ENCODE results near the gene SPG7.

Gene SPG7

GRCh38 chr16:89478576-89479221, 29.5 kb upstream of the SPG7 start:
- Histone ChIP-seq H3K27me3 (ENCODE audit: insufficient read depth, insufficient read length) (no peaks in the 10 kb centered on the region), H3K4me1 (ENCODE audit: insufficient read depth, insufficient read length) (peaks cover 16% of the 10 kb centered on the region), H3K4me3 (ENCODE audit: insufficient read length, low read depth) (no peak overlapping the region), H3K36me3 (ENCODE audit: insufficient read depth, insufficient read length, low read length) (peaks cover 16% of the 10 kb centered on the region), H3K9me3 (ENCODE audit: insufficient read depth, low read length) (no peaks in the 10 kb centered on the region), H3K9ac (ENCODE audit: insufficient read length, low read depth) (no peak overlapping the region)
- no peak for DNase-seq (ENCODE audit: low read depth, low spot score)
- TF ChIP-seq ZNF274 (IDR thresholded peaks at IDR 0.05; ENCODE audit: low read depth, low read length), result no peak
- TF ChIP-seq SUZ12 (IDR thresholded peaks at IDR 0.05; ENCODE audit: extremely low read depth, insufficient read depth, insufficient read length), result no peak
- no peak for TF ChIP-seq YY1 (IDR thresholded peaks at IDR 0.05; ENCODE audit: insufficient read depth, insufficient read length)

DNA sequence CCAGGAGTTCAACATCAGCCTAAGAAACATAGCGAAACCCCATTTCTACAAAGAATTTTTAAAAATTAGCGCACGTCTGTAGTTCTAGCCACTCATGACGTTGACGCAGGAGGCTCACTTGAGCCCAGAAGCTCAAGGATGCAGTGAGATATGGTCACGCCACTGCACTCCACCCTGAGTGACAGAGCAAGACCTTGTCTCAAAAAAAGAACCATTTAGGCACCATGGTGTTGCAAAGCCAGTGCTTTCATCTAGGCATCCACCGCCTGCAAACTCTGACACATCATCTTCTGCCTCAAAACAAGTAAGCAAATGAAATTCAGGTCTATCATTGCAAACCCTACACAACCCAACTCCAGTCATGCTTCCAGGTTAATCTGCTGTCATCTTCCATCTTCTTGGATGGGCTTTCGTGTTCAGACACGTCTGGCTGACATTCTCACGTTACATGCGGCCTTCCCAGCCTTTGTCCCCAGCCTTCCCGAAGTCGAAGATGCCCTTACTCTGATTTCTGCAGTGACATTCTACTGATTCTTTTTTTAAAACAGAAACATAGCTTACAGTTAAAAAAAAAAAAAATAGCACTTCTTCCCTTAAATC, 26.7 kb upstream of the SPG7 start:
- Histone ChIP-seq H3K4me1 (ENCODE audit: insufficient read depth, insufficient read length) (peaks cover 21% of the 10 kb centered on the region), H3K27me3 (ENCODE audit: insufficient read depth, insufficient read length) (no peaks in the 10 kb centered on the region), H3K9ac (ENCODE audit: insufficient read length, low read depth) (no peak overlapping the region), H3K9me3 (ENCODE audit: insufficient read depth, low read length) (no peaks in the 10 kb centered on the region), H3K36me3 (ENCODE audit: insufficient read depth, insufficient read length, low read length) (peaks cover 19% of the 10 kb centered on the region), H3K4me3 (ENCODE audit: insufficient read length, low read depth) (no peak overlapping the region)
- DNase-seq (ENCODE audit: low read depth, low spot score), result no peak
- no peak for TF ChIP-seq SUZ12 (IDR thresholded peaks at IDR 0.05; ENCODE audit: extremely low read depth, insufficient read depth, insufficient read length)
- no peak for TF ChIP-seq YY1 (IDR thresholded peaks at IDR 0.05; ENCODE audit: insufficient read depth, insufficient read length)
- TF ChIP-seq ZNF274 (IDR thresholded peaks at IDR 0.05; ENCODE audit: low read depth, low read length), result no peak

DNA sequence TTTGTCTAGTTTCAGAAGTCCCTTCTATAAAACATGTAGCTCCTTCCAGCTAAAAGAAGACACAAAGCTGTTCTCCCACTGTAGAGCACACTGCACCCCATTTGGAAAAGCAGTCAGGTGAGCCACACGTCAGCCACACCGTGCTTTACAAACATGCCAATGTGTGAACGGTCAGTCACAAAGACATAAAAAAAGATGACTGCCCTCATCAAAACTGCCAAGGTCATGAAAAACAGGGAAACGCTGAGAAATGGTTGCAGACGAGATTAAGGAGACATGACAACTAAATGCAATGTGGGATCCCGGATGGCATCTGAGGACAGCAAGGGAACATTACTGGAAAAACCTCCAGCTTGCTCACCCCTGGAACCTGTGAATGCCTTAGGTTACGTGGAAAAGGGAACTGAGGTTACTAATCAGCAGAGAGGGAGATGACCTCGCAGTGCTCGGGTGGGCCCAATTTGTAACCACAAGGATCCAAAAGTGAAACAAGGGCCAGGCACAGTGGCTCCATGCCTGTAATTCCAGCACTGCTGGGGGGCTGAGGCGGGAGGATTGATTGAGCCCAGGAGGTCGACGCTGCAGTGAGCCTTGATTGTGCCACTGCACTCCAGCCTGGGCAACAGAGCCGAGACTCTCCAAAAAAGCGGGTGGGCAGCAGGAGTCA, 25.9 kb upstream of the SPG7 start:
- TF ChIP-seq YY1 (IDR thresholded peaks at IDR 0.05; ENCODE audit: insufficient read depth, insufficient read length) (no peak), ZNF274 (IDR thresholded peaks at IDR 0.05; ENCODE audit: low read depth, low read length) (no peak), SUZ12 (IDR thresholded peaks at IDR 0.05; ENCODE audit: extremely low read depth, insufficient read depth, insufficient read length) (no peak)
- DNase-seq (ENCODE audit: low read depth, low spot score), result no peak
- no peak overlapping the region for H3K4me3 ChIP-seq (ENCODE audit: insufficient read length, low read depth)
- H3K27me3 ChIP-seq (ENCODE audit: insufficient read depth, insufficient read length), result no peaks in the 10 kb centered on the region
- H3K9ac ChIP-seq (ENCODE audit: insufficient read length, low read depth), result no peak overlapping the region
- H3K36me3 ChIP-seq (ENCODE audit: insufficient read depth, insufficient read length, low read length), result peaks cover 21% of the 10 kb centered on the region
- H3K4me1 ChIP-seq (ENCODE audit: insufficient read depth, insufficient read length), result peaks cover 24% of the 10 kb centered on the region
- H3K9me3 ChIP-seq (ENCODE audit: insufficient read depth, low read length), result no peaks in the 10 kb centered on the region

GRCh38 chr16:89482817-89483205, 25.4 kb upstream of the SPG7 start:
- no peak for DNase-seq (ENCODE audit: low read depth, low spot score)
- TF ChIP-seq YY1 (IDR thresholded peaks at IDR 0.05; ENCODE audit: insufficient read depth, insufficient read length) (no peak), ZNF274 (IDR thresholded peaks at IDR 0.05; ENCODE audit: low read depth, low read length) (no peak), SUZ12 (IDR thresholded peaks at IDR 0.05; ENCODE audit: extremely low read depth, insufficient read depth, insufficient read length) (no peak)
- H3K36me3 ChIP-seq (ENCODE audit: insufficient read depth, insufficient read length, low read length), result peaks cover 23% of the 10 kb centered on the region
- H3K4me3 ChIP-seq (ENCODE audit: insufficient read length, low read depth), result no peak overlapping the region
- no peaks in the 10 kb centered on the region for H3K27me3 ChIP-seq (ENCODE audit: insufficient read depth, insufficient read length)
- H3K4me1 ChIP-seq (ENCODE audit: insufficient read depth, insufficient read length), result peaks cover 24% of the 10 kb centered on the region
- no peak overlapping the region for H3K9ac ChIP-seq (ENCODE audit: insufficient read length, low read depth)
- H3K9me3 ChIP-seq (ENCODE audit: insufficient read depth, low read length), result no peaks in the 10 kb centered on the region

GRCh38 chr16:89484041-89484501, 24.1 kb upstream of the SPG7 start:
- Histone ChIP-seq H3K4me3 (ENCODE audit: insufficient read length, low read depth) (no peak overlapping the region), H3K36me3 (ENCODE audit: insufficient read depth, insufficient read length, low read length) (peaks cover 27% of the 10 kb centered on the region), H3K9ac (ENCODE audit: insufficient read length, low read depth) (no peak overlapping the region), H3K9me3 (ENCODE audit: insufficient read depth, low read length) (no peaks in the 10 kb centered on the region), H3K27me3 (ENCODE audit: insufficient read depth, insufficient read length) (no peaks in the 10 kb centered on the region), H3K4me1 (ENCODE audit: insufficient read depth, insufficient read length) (peaks cover 18% of the 10 kb centered on the region)
- no peak for DNase-seq (ENCODE audit: low read depth, low spot score)
- no peak for TF ChIP-seq ZNF274 (IDR thresholded peaks at IDR 0.05; ENCODE audit: low read depth, low read length)
- TF ChIP-seq YY1 (IDR thresholded peaks at IDR 0.05; ENCODE audit: insufficient read depth, insufficient read length), result no peak
- no peak for TF ChIP-seq SUZ12 (IDR thresholded peaks at IDR 0.05; ENCODE audit: extremely low read depth, insufficient read depth, insufficient read length)

- no peak overlapping the region for H3K4me3 ChIP-seq (ENCODE audit: insufficient read length, low read depth)
- H3K4me1 ChIP-seq (ENCODE audit: insufficient read depth, insufficient read length), result peaks cover 17% of the 10 kb centered on the region
- H3K9ac ChIP-seq (ENCODE audit: insufficient read length, low read depth), result no peak overlapping the region
Measured at GRCh38 chr16:89484923-89485679, 23.1 kb upstream of the SPG7 start.

More at GRCh38 chr16:89484923-89485679, 23.1 kb upstream of the SPG7 start:
- Histone ChIP-seq H3K9me3 (ENCODE audit: insufficient read depth, low read length) (no peaks in the 10 kb centered on the region), H3K36me3 (ENCODE audit: insufficient read depth, insufficient read length, low read length) (peaks cover 27% of the 10 kb centered on the region), H3K27me3 (ENCODE audit: insufficient read depth, insufficient read length) (no peaks in the 10 kb centered on the region)
- no peak for TF ChIP-seq YY1 (IDR thresholded peaks at IDR 0.05; ENCODE audit: insufficient read depth, insufficient read length)
- TF ChIP-seq ZNF274 (IDR thresholded peaks at IDR 0.05; ENCODE audit: low read depth, low read length), result no peak
- no peak for TF ChIP-seq SUZ12 (IDR thresholded peaks at IDR 0.05; ENCODE audit: extremely low read depth, insufficient read depth, insufficient read length)
- DNase-seq (ENCODE audit: low read depth, low spot score), result no peak

All from NT2/D1 (cell line).